ENCODE results near the gene TSPAN31.
A peak's percentile ranks its signal among the peaks of the same experiment; 100 is the strongest.

TSPAN31 gene

GRCh38 chr12:57722716-57723629, 21.9 kb upstream of the TSPAN31 start:
- H3K4me3 ChIP-seq (ENCODE audit: low read length), result no peak overlapping the region
- H3K27me3 ChIP-seq (ENCODE audit: control insufficient read depth, insufficient read depth, low read length), result peaks cover 17% of the 10 kb centered on the region
- no peaks in the 10 kb centered on the region for H3K9me3 ChIP-seq (ENCODE audit: control insufficient read depth, insufficient read depth, low read length)
- no peak for DNase-seq (ENCODE audit: low read depth, low spot score)
- H3K4me1 ChIP-seq (ENCODE audit: control insufficient read depth, insufficient read depth, low read length), result peaks cover 8% of the 10 kb centered on the region
- H3K27ac ChIP-seq (ENCODE audit: low read length), result no peak overlapping the region
- no peaks in the 10 kb centered on the region; the same call in 1 of the 2 replicates for H3K36me3 ChIP-seq (ENCODE audit: control insufficient read depth, insufficient read depth, low read length)
- no CpG with 5 or more reads among the region's 11 CpGs for WGBS (ENCODE audit: insufficient coverage, insufficient read length)

GRCh38 chr12:57723630-57723962, 21.2 kb upstream of the TSPAN31 start:
- Histone ChIP-seq H3K27me3 (ENCODE audit: control insufficient read depth, insufficient read depth, low read length) (peaks cover 20% of the 10 kb centered on the region), H3K27ac (ENCODE audit: low read length) (no peak overlapping the region), H3K4me1 (ENCODE audit: control insufficient read depth, insufficient read depth, low read length) (peaks cover 8% of the 10 kb centered on the region), H3K4me3 (ENCODE audit: low read length) (no peak overlapping the region), H3K36me3 (ENCODE audit: control insufficient read depth, insufficient read depth, low read length) (no peaks in the 10 kb centered on the region; the same call in 1 of the 2 replicates), H3K9me3 (ENCODE audit: control insufficient read depth, insufficient read depth, low read length) (no peaks in the 10 kb centered on the region)
- no peak for DNase-seq (ENCODE audit: low read depth, low spot score)
- WGBS (ENCODE audit: insufficient coverage, insufficient read length), result no CpG with 5 or more reads among the region's 2 CpGs

GRCh38 chr12:57724003-57724935, 20.6 kb upstream of the TSPAN31 start:
- Histone ChIP-seq H3K27me3 (ENCODE audit: control insufficient read depth, insufficient read depth, low read length) (peaks cover 20% of the 10 kb centered on the region), H3K9me3 (ENCODE audit: control insufficient read depth, insufficient read depth, low read length) (no peaks in the 10 kb centered on the region), H3K4me3 (ENCODE audit: low read length) (no peak overlapping the region), H3K4me1 (ENCODE audit: control insufficient read depth, insufficient read depth, low read length) (peaks cover 8% of the 10 kb centered on the region), H3K27ac (ENCODE audit: low read length) (no peak overlapping the region), H3K36me3 (ENCODE audit: control insufficient read depth, insufficient read depth, low read length) (no peaks in the 10 kb centered on the region; the same call in 1 of the 2 replicates)
- no peak for DNase-seq (ENCODE audit: low read depth, low spot score)
- WGBS (ENCODE audit: insufficient coverage, insufficient read length), result no CpG with 5 or more reads among the region's 12 CpGs

- Histone ChIP-seq H3K4me3 (ENCODE audit: low read length) (no peak overlapping the region; the same call in 1 of the 2 replicates), H3K27ac (ENCODE audit: low read length) (no peak overlapping the region), H3K36me3 (ENCODE audit: control insufficient read depth, insufficient read depth, low read length) (no peaks in the 10 kb centered on the region; the same call in 1 of the 2 replicates), H3K4me1 (ENCODE audit: control insufficient read depth, insufficient read depth, low read length) (peaks cover 8% of the 10 kb centered on the region), H3K27me3 (ENCODE audit: control insufficient read depth, insufficient read depth, low read length) (peaks cover 23% of the 10 kb centered on the region), H3K9me3 (ENCODE audit: control insufficient read depth, insufficient read depth, low read length) (no peaks in the 10 kb centered on the region)
- no CpG with 5 or more reads among the region's 11 CpGs for WGBS (ENCODE audit: insufficient coverage, insufficient read length)
- DNase-seq (ENCODE audit: low read depth, low spot score), result no peak
Measured at GRCh38 chr12:57724936-57725740, 19.7 kb upstream of the TSPAN31 start.

GRCh38 chr12:57725851-57726150, 19.0 kb upstream of the TSPAN31 start:
- peak overlapping the region; percentile 39; the same call in 1 of the 2 replicates for H3K4me3 ChIP-seq (ENCODE audit: low read length)
- no peak for DNase-seq (ENCODE audit: low read depth, low spot score)
- peaks cover 8% of the 10 kb centered on the region for H3K4me1 ChIP-seq (ENCODE audit: control insufficient read depth, insufficient read depth, low read length)
- H3K9me3 ChIP-seq (ENCODE audit: control insufficient read depth, insufficient read depth, low read length), result no peaks in the 10 kb centered on the region
- no CpG with 5 or more reads among the region's 10 CpGs for WGBS (ENCODE audit: insufficient coverage, insufficient read length)
- H3K36me3 ChIP-seq (ENCODE audit: control insufficient read depth, insufficient read depth, low read length), result no peaks in the 10 kb centered on the region; the same call in 1 of the 2 replicates
- H3K27me3 ChIP-seq (ENCODE audit: control insufficient read depth, insufficient read depth, low read length), result peaks cover 25% of the 10 kb centered on the region
- no peak overlapping the region for H3K27ac ChIP-seq (ENCODE audit: low read length)

GRCh38 chr12:57726151-57726883, 18.5 kb upstream of the TSPAN31 start:
- DNase-seq (ENCODE audit: low read depth, low spot score), result no peak
- H3K36me3 ChIP-seq (ENCODE audit: control insufficient read depth, insufficient read depth, low read length), result no peaks in the 10 kb centered on the region; the same call in 1 of the 2 replicates
- peaks cover 8% of the 10 kb centered on the region for H3K4me1 ChIP-seq (ENCODE audit: control insufficient read depth, insufficient read depth, low read length)
- H3K4me3 ChIP-seq (ENCODE audit: low read length), result peak overlapping the region; percentile 71; the same call in 1 of the 2 replicates
- H3K9me3 ChIP-seq (ENCODE audit: control insufficient read depth, insufficient read depth, low read length), result no peaks in the 10 kb centered on the region
- peaks cover 25% of the 10 kb centered on the region for H3K27me3 ChIP-seq (ENCODE audit: control insufficient read depth, insufficient read depth, low read length)
- H3K27ac ChIP-seq (ENCODE audit: low read length), result no peak overlapping the region
- no CpG with 5 or more reads among the region's 79 CpGs for WGBS (ENCODE audit: insufficient coverage, insufficient read length)

- Histone ChIP-seq H3K9me3 (ENCODE audit: control insufficient read depth, insufficient read depth, low read length) (no peaks in the 10 kb centered on the region), H3K4me1 (ENCODE audit: control insufficient read depth, insufficient read depth, low read length) (peaks cover 8% of the 10 kb centered on the region), H3K27me3 (ENCODE audit: control insufficient read depth, insufficient read depth, low read length) (peaks cover 27% of the 10 kb centered on the region), H3K36me3 (ENCODE audit: control insufficient read depth, insufficient read depth, low read length) (no peaks in the 10 kb centered on the region; the same call in 1 of the 2 replicates), H3K4me3 (ENCODE audit: low read length) (peak overlapping the region; percentile 71; the same call in 1 of the 2 replicates), H3K27ac (ENCODE audit: low read length) (no peak overlapping the region)
- WGBS (ENCODE audit: insufficient coverage, insufficient read length), result no CpG with 5 or more reads among the region's 76 CpGs
- DNase-seq (ENCODE audit: low read depth, low spot score), result no peak
Measured at GRCh38 chr12:57726884-57727757, 17.7 kb upstream of the TSPAN31 start.

- DNase-seq (ENCODE audit: low read depth, low spot score), result no peak
- no CpG with 5 or more reads among the region's 21 CpGs for WGBS (ENCODE audit: insufficient coverage, insufficient read length)
- peaks cover 8% of the 10 kb centered on the region for H3K4me1 ChIP-seq (ENCODE audit: control insufficient read depth, insufficient read depth, low read length)
- H3K9me3 ChIP-seq (ENCODE audit: control insufficient read depth, insufficient read depth, low read length), result no peaks in the 10 kb centered on the region
- H3K4me3 ChIP-seq (ENCODE audit: low read length), result no peak overlapping the region
- H3K27ac ChIP-seq (ENCODE audit: low read length), result no peak overlapping the region
- no peaks in the 10 kb centered on the region; the same call in 1 of the 2 replicates for H3K36me3 ChIP-seq (ENCODE audit: control insufficient read depth, insufficient read depth, low read length)
- peaks cover 30% of the 10 kb centered on the region for H3K27me3 ChIP-seq (ENCODE audit: control insufficient read depth, insufficient read depth, low read length)
Measured at GRCh38 chr12:57727758-57728395, 17.0 kb upstream of the TSPAN31 start.
